Panc1 (cell line): ENCODE measurements around the gene LHX2. TPM values are rescaled to one million over a fixed set of nuclear protein-coding genes. Genes with fewer than 3 reads are reported as not detected.

Source experiments
- ATAC-seq: fragments of 200-7000 bp; cut with Tn5 transposase; 2 replicates; pipeline ENCODE4 v1.9.1; 2020; ENCODE audit warnings: mild to moderate bottlenecking, moderate library complexity
- BruUV-seq: library from RNA; stranded (reverse); fragments of 400-500 nt; replicated peaks from 2 replicates; lab custom pipeline; 2021; lab: Mats Ljungman, UMichigan
- CTCF ChIA-PET: fragments of 300-600 bp; sonication (Branson Sonifier 250); formaldehyde crosslinking; loops from one replicate; lab custom pipeline; 2022; ENCODE audit warnings: antibody characterized with exemption; lab: Charles Lee
- POLR2A ChIA-PET: fragments of 300-600 bp; sonication (Branson Sonifier 250); formaldehyde crosslinking; loops from one replicate; lab custom pipeline; 2022; ENCODE audit warnings: antibody characterized with exemption; lab: Charles Lee
- DNase-seq: peaks from one replicate; pipeline ENCODE4 v3.0.0-alpha.2; 2010; ENCODE audit warnings: low read depth, low spot score
- H3K27ac ChIP-seq: 2 replicates; pipeline ENCODE4 v1.5.1; 2011; ENCODE audit warnings: mild to moderate bottlenecking, low read length, inconsistent platforms
- H3K27me3 ChIP-seq: fragments of 200-500 bp; sonication (Bioruptor generic); 2 replicates; pipeline ENCODE4 v1.6.0; 2014; ENCODE audit warnings: low read length, inconsistent platforms; ENCODE audit not compliant: control insufficient read depth, insufficient read depth
- H3K36me3 ChIP-seq: fragments of 200-500 bp; sonication (Bioruptor generic); 2 replicates; pipeline ENCODE4 v1.5.1; 2014; ENCODE audit warnings: inconsistent platforms, mild to moderate bottlenecking, low read length, moderate library complexity; ENCODE audit not compliant: control insufficient read depth, insufficient read depth
- H3K4me1 ChIP-seq: 2 replicates; pipeline ENCODE4 v1.5.1; 2011; ENCODE audit warnings: inconsistent platforms, mild to moderate bottlenecking, low read length, moderate library complexity; ENCODE audit not compliant: control insufficient read depth, insufficient read depth
- H3K4me3 ChIP-seq, 2 experiments: 2 replicates each; pipeline ENCODE4 v1.5.1; 2011 to 2012; ENCODE audit warnings: low read depth in 2 of 2, low read length in 2 of 2, mild to moderate bottlenecking in 2 of 2, inconsistent platforms in 1 of 2, moderate library complexity in 1 of 2
- H3K9me3 ChIP-seq: fragments of 200-500 bp; sonication (Bioruptor generic); 2 replicates; pipeline ENCODE4 v1.5.1; 2014; ENCODE audit warnings: low read depth, mild to moderate bottlenecking, inconsistent platforms, low read length, moderate library complexity; ENCODE audit not compliant: control insufficient read depth, insufficient read depth
- POLR2AphosphoS5 ChIP-seq: IDR thresholded peaks from 2 replicates; pipeline ENCODE4 v1.6.1; 2012; ENCODE audit warnings: mild to moderate bottlenecking, low read depth, low read length, moderate library complexity
- SIN3A ChIP-seq: IDR thresholded peaks from 2 replicates; pipeline ENCODE4 v1.6.1; 2012; ENCODE audit warnings: low read depth, mild to moderate bottlenecking, low read length, moderate library complexity, borderline replicate concordance; ENCODE audit not compliant: insufficient read depth
- TCF7L2 ChIP-seq: IDR thresholded peaks from 2 replicates; pipeline ENCODE4 v1.6.1; 2011; ENCODE audit warnings: mild to moderate bottlenecking, low read depth, low read length, inconsistent platforms
- in situ Hi-C: cut with HindIII; loops from 2 replicates; pipeline ENCODE4 v1.10.0; 2016; ENCODE audit warnings: low sequenced_read_pairs, low pct_unique_long_range_greater_than_20kb
- intact Hi-C: fragments of 100-400 bp; cut with micrococcal nuclease; formaldehyde crosslinking; loops from one replicate; pipeline ENCODE4 v1.10.0; 2022; ENCODE audit not compliant: unreplicated experiment
- total RNA-seq: library from RNA; stranded (reverse); gene quantifications from one replicate; pipeline ENCODE4 v1.2.1, GENCODE V29; 2021; ENCODE audit not compliant: unreplicated experiment
- TF ChIP-seq, protein P1 (sequence below): fragments of 450-650 bp; IDR thresholded peaks from 2 replicates; pipeline ENCODE4 v1.5.1; 2017; ENCODE audit warnings: mild to moderate bottlenecking
- TF ChIP-seq, protein P2 (sequence below), 2 experiments: IDR thresholded peaks; 2 replicates each; pipeline ENCODE4 v1.6.1; 2011 to 2012; ENCODE audit warnings: low read depth in 2 of 2, control low read depth in 1 of 2, low read length in 1 of 2, mild to moderate bottlenecking in 1 of 2, moderate library complexity in 1 of 2; ENCODE audit not compliant: insufficient read depth in 1 of 2

Gene LHX2
- total RNA-seq, 1 experiment from 2014 or later, result 0.36 TPM

DNA sequence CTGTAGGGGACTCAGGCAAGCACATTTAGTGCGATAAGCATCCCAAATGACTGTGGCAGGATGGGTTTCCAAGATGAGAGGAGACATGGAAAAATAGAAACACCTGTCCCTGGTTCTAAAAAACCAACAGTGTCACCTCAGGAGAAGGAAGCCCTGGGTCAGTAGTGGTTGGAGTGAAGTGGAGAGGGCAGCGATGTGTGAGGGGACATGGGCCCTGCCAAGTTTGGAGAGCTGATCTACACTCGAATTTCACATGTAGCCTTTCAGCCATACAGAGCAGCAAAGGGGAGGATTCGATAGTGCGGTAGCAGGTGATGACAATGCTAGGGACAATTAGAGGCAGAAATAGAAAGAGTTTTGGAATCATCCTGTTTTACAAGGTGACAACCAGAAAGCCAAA lies 32.6 kb upstream of the LHX2 start:
- H3K27ac ChIP-seq, result no peak overlapping the region
- ATAC-seq, result no peak
- no peaks in the 10 kb centered on the region for H3K27me3 ChIP-seq
- in situ Hi-C loops (no loop called here), intact Hi-C loops (no loop called here)
- POLR2A ChIA-PET, result no interaction called here
- TF ChIP-seq SIN3A (no peak), POLR2AphosphoS5 (no peak), TCF7L2 (no peak)
- TF ChIP-seq, protein P1, sequence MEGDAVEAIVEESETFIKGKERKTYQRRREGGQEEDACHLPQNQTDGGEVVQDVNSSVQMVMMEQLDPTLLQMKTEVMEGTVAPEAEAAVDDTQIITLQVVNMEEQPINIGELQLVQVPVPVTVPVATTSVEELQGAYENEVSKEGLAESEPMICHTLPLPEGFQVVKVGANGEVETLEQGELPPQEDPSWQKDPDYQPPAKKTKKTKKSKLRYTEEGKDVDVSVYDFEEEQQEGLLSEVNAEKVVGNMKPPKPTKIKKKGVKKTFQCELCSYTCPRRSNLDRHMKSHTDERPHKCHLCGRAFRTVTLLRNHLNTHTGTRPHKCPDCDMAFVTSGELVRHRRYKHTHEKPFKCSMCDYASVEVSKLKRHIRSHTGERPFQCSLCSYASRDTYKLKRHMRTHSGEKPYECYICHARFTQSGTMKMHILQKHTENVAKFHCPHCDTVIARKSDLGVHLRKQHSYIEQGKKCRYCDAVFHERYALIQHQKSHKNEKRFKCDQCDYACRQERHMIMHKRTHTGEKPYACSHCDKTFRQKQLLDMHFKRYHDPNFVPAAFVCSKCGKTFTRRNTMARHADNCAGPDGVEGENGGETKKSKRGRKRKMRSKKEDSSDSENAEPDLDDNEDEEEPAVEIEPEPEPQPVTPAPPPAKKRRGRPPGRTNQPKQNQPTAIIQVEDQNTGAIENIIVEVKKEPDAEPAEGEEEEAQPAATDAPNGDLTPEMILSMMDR, result no peak
- TF ChIP-seq, protein P2, sequence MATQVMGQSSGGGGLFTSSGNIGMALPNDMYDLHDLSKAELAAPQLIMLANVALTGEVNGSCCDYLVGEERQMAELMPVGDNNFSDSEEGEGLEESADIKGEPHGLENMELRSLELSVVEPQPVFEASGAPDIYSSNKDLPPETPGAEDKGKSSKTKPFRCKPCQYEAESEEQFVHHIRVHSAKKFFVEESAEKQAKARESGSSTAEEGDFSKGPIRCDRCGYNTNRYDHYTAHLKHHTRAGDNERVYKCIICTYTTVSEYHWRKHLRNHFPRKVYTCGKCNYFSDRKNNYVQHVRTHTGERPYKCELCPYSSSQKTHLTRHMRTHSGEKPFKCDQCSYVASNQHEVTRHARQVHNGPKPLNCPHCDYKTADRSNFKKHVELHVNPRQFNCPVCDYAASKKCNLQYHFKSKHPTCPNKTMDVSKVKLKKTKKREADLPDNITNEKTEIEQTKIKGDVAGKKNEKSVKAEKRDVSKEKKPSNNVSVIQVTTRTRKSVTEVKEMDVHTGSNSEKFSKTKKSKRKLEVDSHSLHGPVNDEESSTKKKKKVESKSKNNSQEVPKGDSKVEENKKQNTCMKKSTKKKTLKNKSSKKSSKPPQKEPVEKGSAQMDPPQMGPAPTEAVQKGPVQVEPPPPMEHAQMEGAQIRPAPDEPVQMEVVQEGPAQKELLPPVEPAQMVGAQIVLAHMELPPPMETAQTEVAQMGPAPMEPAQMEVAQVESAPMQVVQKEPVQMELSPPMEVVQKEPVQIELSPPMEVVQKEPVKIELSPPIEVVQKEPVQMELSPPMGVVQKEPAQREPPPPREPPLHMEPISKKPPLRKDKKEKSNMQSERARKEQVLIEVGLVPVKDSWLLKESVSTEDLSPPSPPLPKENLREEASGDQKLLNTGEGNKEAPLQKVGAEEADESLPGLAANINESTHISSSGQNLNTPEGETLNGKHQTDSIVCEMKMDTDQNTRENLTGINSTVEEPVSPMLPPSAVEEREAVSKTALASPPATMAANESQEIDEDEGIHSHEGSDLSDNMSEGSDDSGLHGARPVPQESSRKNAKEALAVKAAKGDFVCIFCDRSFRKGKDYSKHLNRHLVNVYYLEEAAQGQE (IDR thresholded peaks at IDR 0.05; ENCODE audit: insufficient read depth in 1 of 2, low read depth in 2 of 2, low read length in 1 of 2), result no peak
- H3K4me3 ChIP-seq, result no peak overlapping the region
- BruUV-seq, result no TSS peak
- no peaks in the 10 kb centered on the region for H3K9me3 ChIP-seq
- CTCF ChIA-PET, result no interaction called here
- no peaks in the 10 kb centered on the region for H3K4me1 ChIP-seq
- H3K36me3 ChIP-seq, result no peaks in the 10 kb centered on the region
- no peak for DNase-seq

DNA sequence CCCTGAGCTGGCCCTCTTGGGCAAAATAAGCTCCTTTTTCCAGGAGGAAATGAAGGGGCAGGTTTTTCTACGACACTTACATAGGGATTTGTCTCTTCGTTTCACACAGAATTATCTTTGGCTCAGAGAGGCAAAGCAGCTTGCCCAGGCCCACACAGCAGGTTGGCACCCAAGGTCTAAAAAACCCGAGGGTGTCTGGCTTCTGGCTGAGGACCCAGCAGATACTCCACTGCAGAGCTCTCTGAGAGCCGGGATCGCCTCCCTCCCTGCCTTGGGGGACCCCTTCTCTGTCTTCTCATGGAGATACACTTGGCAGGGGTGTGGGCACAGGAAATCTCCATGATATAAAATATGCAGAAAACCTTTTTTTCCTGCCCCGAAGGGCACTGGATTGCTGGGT lies 29.0 kb upstream of the LHX2 start:
- H3K27me3 ChIP-seq, result no peaks in the 10 kb centered on the region
- in situ Hi-C loops, result no loop called here
- ATAC-seq, result no peak

More for the DNA sequence above, 29.0 kb upstream of the LHX2 start:
- DNase-seq, result no peak
- no peaks in the 10 kb centered on the region for H3K36me3 ChIP-seq
- BruUV-seq, result no TSS peak
- intact Hi-C loops, result no loop called here
- no peaks in the 10 kb centered on the region for H3K9me3 ChIP-seq
- ChIA-PET CTCF (no interaction called here), POLR2A (no interaction called here)
- no peak overlapping the region for H3K4me3 ChIP-seq
- no peak for TF ChIP-seq SIN3A
- TF ChIP-seq TCF7L2, result no peak
- TF ChIP-seq, protein P1, result no peak
- no peaks in the 10 kb centered on the region for H3K4me1 ChIP-seq
- H3K27ac ChIP-seq, result no peak overlapping the region
